ENCODE measurements around the gene MTCL1. TPM values are rescaled to one million over a fixed set of nuclear protein-coding genes. Genes with fewer than 3 reads are reported as not detected.

The MTCL1 gene
- total and polyA plus RNA-seq, 10 of the 15 experiments (the other 5 are each of a cell fraction or from before 2014, with no cell fraction given), result 0.03 to 0.36 (median 0.13) TPM; not detected in 4

GRCh38 chr18:8773980-8774379, 68.6 kb downstream of the MTCL1 start:
- no peak overlapping the region for H3K27ac ChIP-seq (ENCODE audit: control insufficient read depth, insufficient read depth)
- ChIA-PET CTCF (no interaction called here), SMC1A (ENCODE audit: uncharacterized antibody, unreplicated experiment) (no interaction called here), POLR2A (no interaction called here), RAD21 (ENCODE audit: unreplicated experiment) (no interaction called here)
- H3K4me2 ChIP-seq (ENCODE audit: control insufficient read depth, insufficient read depth), result no peak overlapping the region
- no peaks in the 10 kb centered on the region for H3K36me3 ChIP-seq (ENCODE audit: control insufficient read depth in 2 of 2, insufficient read depth in 2 of 2, low read length in 1 of 2)
- BruUV-seq (replicated peaks), result no TSS peak
- intact Hi-C loops (cut with micrococcal nuclease; ENCODE audit: unreplicated experiment) (no loop called here), in situ Hi-C loops (cut with MboI) (no loop called here)
- ATAC-seq (no peak), DNase-seq (ENCODE audit: low read depth, low spot score) (no peak), FAIRE-seq (no peak)
- no peaks in the 10 kb centered on the region for H3K4me1 ChIP-seq (ENCODE audit: control insufficient read depth, insufficient read depth, low read length)
- peaks cover 0 to 3% of the 10 kb centered on the region in 2 experiments; a peak in 3 of 4 replicates for H3K27me3 ChIP-seq (replicated peaks in 1 of 2; ENCODE audit: control insufficient read depth in 2 of 2, insufficient read depth in 2 of 2, low read length in 1 of 2)
- H2AFZ ChIP-seq (ENCODE audit: control insufficient read depth, low read depth, low read length), result no peak overlapping the region
- no peak overlapping the region for H3K4me3 ChIP-seq
- no peaks in the 10 kb centered on the region for H4K20me1 ChIP-seq (ENCODE audit: control insufficient read depth, insufficient read depth)
- H3K9ac ChIP-seq (ENCODE audit: control insufficient read depth, insufficient read depth, low read length), result no peak overlapping the region
- WGBS (ENCODE audit: insufficient coverage, insufficient replicate concordance, low lambda C conversion rate, missing lambda C conversion rate), result 58% methylated on average over 5 of the region's 5 CpGs
- no peaks in the 10 kb centered on the region for H3K9me3 ChIP-seq (replicated peaks; ENCODE audit: control insufficient read depth, insufficient read depth, low read length)
- TF ChIP-seq WRNIP1 (IDR thresholded peaks at IDR 0.05; ENCODE audit: borderline replicate concordance, low read depth, low read length), result no peak
- no peak for TF ChIP-seq STAT1 (conservative IDR thresholded peaks at IDR 0.05)
- no peak for TF ChIP-seq GATAD2B (conservative IDR thresholded peaks at IDR 0.05; ENCODE audit: low read depth)
- no peak for TF ChIP-seq TCF3 (IDR thresholded peaks at IDR 0.05; ENCODE audit: borderline replicate concordance, insufficient read depth, low read depth, low read length)
- TF ChIP-seq ZNF24 (IDR thresholded peaks at IDR 0.05), result no peak
- TF ChIP-seq SUZ12 (IDR thresholded peaks at IDR 0.05; ENCODE audit: unreplicated experiment), result no peak
- TF ChIP-seq DPF2 (IDR thresholded peaks at IDR 0.05), result no peak
- TF ChIP-seq KAT2A (conservative IDR thresholded peaks at IDR 0.05; ENCODE audit: control insufficient read depth, low read depth, low read length), result no peak
- TF ChIP-seq IRF4 (IDR thresholded peaks at IDR 0.05; ENCODE audit: low read depth, low read length), result no peak
- TF ChIP-seq MTA3 (IDR thresholded peaks at IDR 0.05; ENCODE audit: borderline replicate concordance, low read length), result no peak
- no peak for TF ChIP-seq NR2C2 (IDR thresholded peaks at IDR 0.05; ENCODE audit: borderline replicate concordance, control insufficient read depth, insufficient read length, low read depth)
- TF ChIP-seq PRDM15 (CRISPR knock-in tag; IDR thresholded peaks at IDR 0.05), result no peak
- no peak for TF ChIP-seq NR2C1 (IDR thresholded peaks at IDR 0.05)
- TF ChIP-seq E2F8 (IDR thresholded peaks at IDR 0.05; ENCODE audit: low read depth, partially characterized antibody), result no peak
- no peak for TF ChIP-seq SP1 (IDR thresholded peaks at IDR 0.05; ENCODE audit: low read depth, low read length)
- no peak for TF ChIP-seq ELK1 (IDR thresholded peaks at IDR 0.05; ENCODE audit: low read depth, low read length)
- no peak for TF ChIP-seq BCL11A (IDR thresholded peaks at IDR 0.05; ENCODE audit: low read depth, low read length)
- no peaks in the 10 kb centered on the region for H3K79me2 ChIP-seq (ENCODE audit: control insufficient read depth, insufficient read depth, low read length)

Measured in GM12878 (cell line).